HG02870 (cell line): ENCODE results near the gene TRIM49.
"Not testable (repeated sequence)": the region's sequence is repeated elsewhere in the genome, so short reads cannot be mapped to it uniquely, and the experiment has no call there.

Source experiments
- ATAC-seq: cut with Tn5 transposase; IDR thresholded peaks from one replicate; pipeline ENCODE4 v1.9.1; 2021; ENCODE audit warnings: mild to moderate bottlenecking, moderate library complexity; ENCODE audit not compliant: unreplicated experiment

Gene TRIM49, protein sequence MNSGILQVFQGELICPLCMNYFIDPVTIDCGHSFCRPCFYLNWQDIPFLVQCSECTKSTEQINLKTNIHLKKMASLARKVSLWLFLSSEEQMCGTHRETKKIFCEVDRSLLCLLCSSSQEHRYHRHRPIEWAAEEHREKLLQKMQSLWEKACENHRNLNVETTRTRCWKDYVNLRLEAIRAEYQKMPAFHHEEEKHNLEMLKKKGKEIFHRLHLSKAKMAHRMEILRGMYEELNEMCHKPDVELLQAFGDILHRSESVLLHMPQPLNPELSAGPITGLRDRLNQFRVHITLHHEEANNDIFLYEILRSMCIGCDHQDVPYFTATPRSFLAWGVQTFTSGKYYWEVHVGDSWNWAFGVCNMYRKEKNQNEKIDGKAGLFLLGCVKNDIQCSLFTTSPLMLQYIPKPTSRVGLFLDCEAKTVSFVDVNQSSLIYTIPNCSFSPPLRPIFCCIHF

GRCh38 chr11:89808475-89808874 lies at the start of gene TRIM49:
TRIM49 (minus strand) TSS chr11:89808575; CDS start chr11:89804469, 4,106 bp downstream.
- not testable (repeated sequence) for ATAC-seq

- ATAC-seq: not testable (repeated sequence)
Observed at GRCh38 chr11:89826694-89827093, 18.3 kb upstream of the TRIM49 start.

- not testable (repeated sequence) for ATAC-seq
Observed at GRCh38 chr11:89820008-89820407, 11.6 kb upstream of the TRIM49 start.

DNA sequence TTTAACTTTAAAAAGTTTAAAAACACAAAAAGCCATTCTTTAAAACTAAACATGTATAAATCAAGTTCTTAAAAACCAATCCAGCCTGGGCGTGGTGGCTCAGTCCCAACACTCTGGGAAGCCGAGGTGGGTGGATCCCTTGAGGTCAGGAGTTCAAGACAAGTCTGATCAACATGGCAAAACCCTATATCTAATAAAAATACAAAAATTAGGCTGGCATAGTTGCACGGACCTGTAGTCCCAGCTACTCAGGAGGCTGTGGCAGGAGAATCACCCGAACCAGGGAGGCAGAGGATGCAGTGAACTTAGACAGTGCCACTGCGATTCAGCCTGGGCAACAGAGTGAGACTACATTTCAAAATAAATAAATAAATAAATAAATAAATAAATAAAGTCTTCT lies 5.2 kb upstream of the TRIM49 start:
- ATAC-seq: not testable (repeated sequence)

GRCh38 chr11:89787506-89788063 lies 20.8 kb downstream of the TRIM49 start:
- ATAC-seq: not testable (repeated sequence)

- ATAC-seq: not testable (repeated sequence)
Observed at GRCh38 chr11:89785726-89786125, 22.6 kb downstream of the TRIM49 start.

DNA sequence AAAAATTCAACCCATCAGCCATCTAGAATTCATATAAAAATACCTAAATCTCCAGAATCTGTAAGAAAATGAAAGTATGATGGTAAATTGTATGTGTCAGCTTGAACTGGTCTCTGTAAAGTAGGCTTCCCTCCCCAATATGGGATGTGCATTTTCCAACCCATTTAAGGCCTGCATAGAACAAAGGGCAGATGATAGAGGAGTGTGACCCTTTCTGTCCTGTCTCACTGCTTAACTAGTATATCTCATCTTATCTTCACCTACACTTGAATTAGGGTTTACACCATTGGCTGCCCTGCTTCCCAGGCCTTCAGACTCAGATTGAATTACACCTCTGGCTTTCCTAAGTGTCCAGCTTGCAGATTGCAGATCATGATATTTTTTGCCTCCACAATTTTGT lies 57.6 kb downstream of the TRIM49 start:
- not testable (repeated sequence) for ATAC-seq
